Fibroblast of villous mesenchyme (primary cell): ENCODE measurements around the gene FCF1. TPM values are rescaled to one million over a fixed set of nuclear protein-coding genes. Genes with fewer than 3 reads are reported as not detected.

ENCODE experiments used
- DNase-seq: peaks from one replicate; pipeline ENCODE4 v3.0.0-alpha.2; 2010; ENCODE audit warnings: low read depth
- H3K4me3 ChIP-seq: 2 replicates; pipeline ENCODE4 v1.5.1; 2011; ENCODE audit warnings: low read depth, mild to moderate bottlenecking, low read length
- CTCF ChIP-seq: IDR thresholded peaks from 2 replicates; pipeline ENCODE4 v1.5.1; 2012; ENCODE audit warnings: low read depth, mild to moderate bottlenecking, low read length; ENCODE audit not compliant: insufficient read depth
- total RNA-seq: library from RNA; depleted of rRNA; stranded (reverse); fragments of >200 nt; gene quantifications from 2 replicates; pipeline ENCODE4 v1.2.3, GENCODE V29; 2012

The FCF1 gene
- total RNA-seq, 1 donor, result 24.2 TPM

- DNase-seq, result no peak
- TF ChIP-seq CTCF, result no peak
- no peak overlapping the region for H3K4me3 ChIP-seq
Observed at GRCh38 chr14:74732387-74732786, 19.4 kb downstream of the FCF1 start.

GRCh38 chr14:74733221-74733620 lies 20.3 kb downstream of the FCF1 start:
- no peak for TF ChIP-seq CTCF
- H3K4me3 ChIP-seq, result no peak overlapping the region
- peak; percentile 4 for DNase-seq

GRCh38 chr14:74735125-74735524 lies 22.2 kb downstream of the FCF1 start:
- no peak overlapping the region for H3K4me3 ChIP-seq
- TF ChIP-seq CTCF, result no peak
- DNase-seq, result peak; percentile 42

GRCh38 chr14:74737753-74738325 lies 24.9 kb downstream of the FCF1 start:
- DNase-seq, result peak; percentile 8
- no peak overlapping the region for H3K4me3 ChIP-seq

GRCh38 chr14:74739293-74740030 lies 26.5 kb downstream of the FCF1 start:
- DNase-seq, result no peak
- no peak for TF ChIP-seq CTCF

More at GRCh38 chr14:74737753-74738325, 24.9 kb downstream of the FCF1 start:
- TF ChIP-seq CTCF, result no peak

GRCh38 chr14:74747237-74747636 lies 34.3 kb downstream of the FCF1 start:
- no peak for TF ChIP-seq CTCF
- DNase-seq, result no peak
- H3K4me3 ChIP-seq, result no peak overlapping the region

More at GRCh38 chr14:74739293-74740030, 26.5 kb downstream of the FCF1 start:
- no peak overlapping the region for H3K4me3 ChIP-seq
